ENCODE results near the gene NR2F1-AS1.
A peak's percentile ranks its signal among the peaks of the same experiment; 100 is the strongest.

NR2F1-AS1 gene

DNA sequence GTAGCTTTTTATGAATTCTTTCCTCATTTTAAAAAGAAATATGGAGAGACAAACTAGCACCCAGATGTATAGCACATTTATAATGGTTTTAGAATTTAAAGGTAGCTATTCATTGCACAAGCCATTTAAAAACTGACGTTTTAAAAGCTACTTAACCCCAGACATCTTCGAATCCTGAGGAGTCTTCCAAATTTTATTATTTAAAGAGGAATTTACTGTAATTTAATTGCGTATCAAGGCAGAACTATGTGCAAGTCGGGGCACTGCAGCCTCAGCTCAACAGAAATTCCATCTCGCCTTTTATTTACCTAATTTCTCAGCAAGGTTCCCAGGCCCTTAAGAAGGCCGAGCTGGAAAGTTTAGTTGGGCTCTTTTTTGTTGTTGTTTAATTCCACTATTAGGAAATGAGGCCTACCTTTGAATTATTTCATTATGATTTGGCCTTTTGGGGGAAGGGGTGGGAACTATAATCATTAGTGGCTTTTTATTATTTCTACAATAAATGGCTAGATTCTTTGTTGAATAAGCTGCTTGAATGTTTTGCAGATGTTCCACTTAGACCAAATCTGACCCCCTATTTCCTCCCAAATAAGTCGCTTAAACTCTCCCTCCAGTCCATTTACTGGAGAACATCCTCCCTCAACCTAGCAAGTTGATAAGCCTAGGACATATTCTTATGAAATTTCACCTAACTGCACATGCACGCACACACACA is 22.2 kb upstream of the NR2F1-AS1 start:
- DNase-seq = no peak

DNA sequence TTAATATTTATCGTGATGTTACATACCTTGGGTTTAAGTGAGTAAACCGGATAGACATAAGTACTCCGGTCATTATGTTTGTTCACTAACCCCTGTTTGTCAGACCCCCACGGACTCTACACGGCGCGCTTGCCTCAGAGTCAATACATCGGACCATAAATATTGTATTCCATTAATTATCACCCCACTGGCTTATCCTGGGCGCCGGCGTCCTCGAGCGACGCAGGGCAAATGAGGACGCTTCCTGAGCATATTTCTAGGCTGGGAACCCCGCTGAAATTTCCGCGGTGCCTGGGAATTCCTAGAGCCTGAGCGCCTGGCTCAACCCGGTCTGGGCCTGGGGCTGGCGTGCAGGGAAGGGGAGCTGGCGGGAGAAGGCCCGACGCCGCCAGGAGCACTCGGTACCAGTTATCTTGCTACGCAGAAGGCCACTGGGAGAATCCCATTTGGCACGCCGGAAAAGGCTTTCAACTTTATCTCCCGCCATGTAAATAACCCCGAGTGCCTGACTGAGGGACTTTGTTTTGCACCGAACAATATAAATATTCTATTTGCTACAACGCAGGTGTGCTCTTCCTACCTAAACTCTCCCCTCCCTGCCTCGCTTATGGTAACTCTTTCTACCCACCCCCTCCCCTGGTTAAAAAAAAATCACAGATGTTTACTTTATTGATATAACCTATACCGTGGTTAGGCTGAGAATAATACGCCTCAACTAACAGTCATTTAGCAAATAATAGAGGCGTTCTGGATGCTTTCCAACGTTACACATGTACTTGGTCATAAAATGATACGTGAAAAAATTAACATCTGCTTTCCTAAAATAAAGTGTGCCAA is 21.4 kb upstream of the NR2F1-AS1 start:
- DNase-seq = peak; percentile 37

DNA sequence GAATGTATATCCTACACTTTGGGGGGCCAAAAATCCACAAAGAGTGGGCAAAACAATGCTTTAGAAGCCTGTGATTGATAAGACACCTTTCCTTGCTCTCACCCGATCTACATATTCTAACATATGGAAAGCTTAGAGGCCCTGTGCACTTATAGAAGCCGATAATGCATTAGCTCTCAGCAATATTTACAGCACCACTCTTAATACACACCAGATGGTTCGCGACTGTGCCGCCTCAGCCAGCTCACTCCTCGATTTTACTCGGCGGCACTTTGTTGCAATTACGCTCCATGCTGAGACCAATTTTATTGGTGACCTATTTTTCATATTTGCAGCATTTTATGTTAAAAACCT is 20.8 kb upstream of the NR2F1-AS1 start:
- peak; percentile 74 for DNase-seq

DNA sequence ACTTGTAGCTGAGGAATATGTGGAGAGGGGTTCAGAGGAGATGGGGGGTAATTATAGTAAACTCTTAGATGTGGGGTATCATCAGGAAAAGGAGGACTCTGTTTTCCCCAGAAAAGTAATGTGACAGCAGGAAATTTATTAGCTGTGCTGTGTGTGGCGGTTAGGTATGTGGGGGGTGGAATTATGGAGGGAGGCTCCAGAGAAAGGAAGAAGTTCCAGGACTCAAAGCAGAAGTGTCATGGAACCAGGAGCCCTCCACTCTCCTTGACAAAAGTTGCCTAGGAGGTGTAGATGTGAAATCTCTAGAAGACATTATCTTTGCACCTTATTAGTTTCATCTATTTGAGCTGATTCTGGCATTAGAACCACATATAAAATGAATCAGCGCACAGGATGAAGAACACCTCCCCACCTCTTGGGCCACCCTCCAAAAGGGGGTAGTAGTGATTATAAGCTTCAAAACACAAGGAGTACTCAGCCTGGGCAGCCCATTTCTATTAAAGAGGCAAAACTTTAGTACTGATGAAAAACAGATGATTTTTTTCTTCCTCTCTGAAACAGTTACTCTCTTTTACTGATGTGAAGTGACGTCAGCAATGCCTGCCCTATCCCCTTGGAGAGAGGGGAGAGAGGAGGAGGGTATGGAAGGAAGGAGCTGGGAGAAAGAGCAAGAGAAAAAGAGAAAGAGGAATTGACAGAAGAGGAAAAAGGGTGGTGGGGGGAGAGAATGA is 20.2 kb upstream of the NR2F1-AS1 start:
- peak; percentile 42 for DNase-seq

DNA sequence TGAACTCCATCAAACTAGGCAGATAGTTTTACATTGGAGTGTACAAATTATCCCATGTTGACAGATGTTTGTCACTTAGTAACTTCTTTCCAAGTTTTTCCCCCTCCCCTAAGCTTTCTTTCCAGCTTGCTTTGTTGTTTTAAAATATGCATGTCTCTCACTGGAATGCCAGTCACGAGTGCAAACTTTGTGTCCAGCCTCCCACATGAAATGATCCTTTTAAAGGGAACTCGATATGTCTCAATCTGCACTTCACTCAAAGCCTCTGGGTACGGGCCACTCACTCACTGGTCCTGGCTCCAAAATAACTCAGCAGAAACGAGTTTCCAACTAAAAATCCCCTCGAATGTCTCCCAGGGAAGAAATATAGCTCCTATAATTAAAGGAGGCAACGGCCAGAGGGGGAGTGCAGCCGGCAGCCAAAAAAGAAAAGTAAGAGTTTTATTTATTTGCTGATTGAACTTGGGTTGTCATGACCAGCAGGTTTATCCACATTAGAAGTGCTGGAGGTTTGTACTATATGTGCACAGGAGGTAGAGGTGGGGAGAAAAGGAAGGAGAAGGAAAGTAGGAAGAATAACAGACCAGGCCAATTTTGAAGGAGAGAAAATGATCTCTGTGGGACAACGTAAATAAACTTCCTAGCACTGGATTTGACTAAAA is 19.5 kb upstream of the NR2F1-AS1 start:
- peak; percentile 36 for DNase-seq

DNA sequence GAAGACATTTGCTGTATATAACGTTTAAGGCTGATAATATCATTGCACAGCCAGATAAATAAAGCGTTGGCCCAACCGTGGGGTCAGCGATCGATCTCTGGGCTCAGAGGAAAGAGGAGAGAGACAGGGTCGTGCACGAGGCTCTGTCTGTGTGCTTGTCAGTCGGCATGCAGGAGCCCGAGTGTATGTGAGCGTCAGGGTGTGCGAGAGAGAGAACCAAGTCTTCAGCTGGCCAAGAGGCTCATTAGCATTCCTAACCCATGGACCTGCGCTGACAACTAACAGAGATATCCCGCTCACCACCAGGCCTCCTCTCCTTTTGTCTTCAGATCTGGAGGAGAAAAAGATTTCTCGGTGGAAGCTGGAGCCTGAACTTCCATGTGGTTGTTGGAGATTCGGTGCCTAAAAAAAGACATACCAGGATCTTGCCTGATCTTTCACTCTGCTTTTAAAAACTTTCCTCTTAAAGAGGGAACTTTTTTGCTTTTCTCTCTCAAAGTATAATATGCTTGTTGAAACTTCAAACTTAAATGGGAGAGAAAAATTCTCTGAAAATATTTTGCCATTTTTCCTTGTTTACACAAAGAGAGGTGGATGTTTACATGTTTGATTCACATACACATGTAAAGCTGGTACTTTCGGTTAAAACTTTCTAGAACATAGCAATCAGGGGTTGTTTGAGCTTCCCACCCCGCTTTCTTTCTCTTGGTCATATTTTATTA is 18.5 kb upstream of the NR2F1-AS1 start:
- peak; percentile 58 for DNase-seq

DNA sequence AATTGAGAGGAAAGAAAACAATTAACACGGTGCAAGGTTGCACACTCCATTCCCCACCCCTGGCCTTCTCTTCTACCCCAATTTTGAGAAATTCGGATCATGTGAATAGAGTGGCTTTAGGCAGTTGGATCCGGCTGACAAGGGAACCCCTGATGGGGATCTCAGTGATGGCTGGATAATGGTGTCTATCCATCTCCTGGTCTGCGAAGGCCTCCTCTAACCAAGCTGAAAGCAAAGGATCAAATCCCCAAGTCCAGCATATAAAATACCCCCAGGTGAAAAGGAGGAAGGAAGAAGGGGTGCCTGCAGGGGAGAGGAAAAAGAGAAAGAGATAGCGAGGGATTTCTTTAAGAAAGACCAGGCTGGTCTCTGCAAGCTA is 18.0 kb upstream of the NR2F1-AS1 start:
- no peak for DNase-seq

DNA sequence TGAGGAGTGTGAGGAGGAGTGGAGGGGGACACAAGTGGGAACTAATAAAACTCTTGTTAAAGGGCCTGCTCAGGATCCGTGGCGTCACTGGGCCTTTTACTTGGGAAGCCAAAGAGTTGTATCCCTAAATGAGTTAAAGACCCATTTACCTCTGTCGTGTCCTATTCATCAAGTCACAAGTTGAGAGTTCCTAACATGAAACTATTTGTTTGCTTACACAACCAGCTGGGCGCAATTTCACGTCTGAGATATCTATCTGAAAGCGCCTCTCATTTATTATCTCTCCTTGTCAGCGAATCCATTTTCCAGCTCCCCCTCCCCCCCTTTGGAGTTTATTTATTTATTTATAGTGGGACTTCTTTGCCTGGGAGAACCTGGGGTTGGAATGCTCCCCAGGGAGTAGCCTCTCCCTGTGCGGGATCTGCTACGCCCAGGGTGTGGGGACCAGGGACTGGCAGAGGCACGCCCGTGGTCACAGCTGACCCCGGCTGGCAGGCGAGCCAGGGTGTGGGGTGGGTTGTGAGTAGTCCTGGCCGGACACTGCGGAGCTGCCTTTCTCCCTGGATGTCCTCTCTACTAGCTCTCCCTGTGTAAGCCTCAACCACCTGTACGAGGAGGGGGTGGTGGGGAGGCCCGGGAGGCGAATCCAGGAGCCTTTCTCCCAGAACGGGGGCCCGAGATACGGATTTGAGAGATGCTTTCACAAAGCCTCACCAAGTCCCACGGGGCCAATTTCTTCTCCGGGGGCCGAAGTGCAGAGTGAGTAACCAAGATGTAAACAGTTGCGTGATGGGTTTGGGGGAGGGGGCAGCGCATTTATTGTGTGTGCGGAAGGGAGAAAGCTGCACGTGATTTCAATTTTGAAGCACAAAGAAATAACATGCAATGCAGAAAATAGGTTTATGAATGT is 17.3 kb upstream of the NR2F1-AS1 start:
- no peak for DNase-seq

DNA sequence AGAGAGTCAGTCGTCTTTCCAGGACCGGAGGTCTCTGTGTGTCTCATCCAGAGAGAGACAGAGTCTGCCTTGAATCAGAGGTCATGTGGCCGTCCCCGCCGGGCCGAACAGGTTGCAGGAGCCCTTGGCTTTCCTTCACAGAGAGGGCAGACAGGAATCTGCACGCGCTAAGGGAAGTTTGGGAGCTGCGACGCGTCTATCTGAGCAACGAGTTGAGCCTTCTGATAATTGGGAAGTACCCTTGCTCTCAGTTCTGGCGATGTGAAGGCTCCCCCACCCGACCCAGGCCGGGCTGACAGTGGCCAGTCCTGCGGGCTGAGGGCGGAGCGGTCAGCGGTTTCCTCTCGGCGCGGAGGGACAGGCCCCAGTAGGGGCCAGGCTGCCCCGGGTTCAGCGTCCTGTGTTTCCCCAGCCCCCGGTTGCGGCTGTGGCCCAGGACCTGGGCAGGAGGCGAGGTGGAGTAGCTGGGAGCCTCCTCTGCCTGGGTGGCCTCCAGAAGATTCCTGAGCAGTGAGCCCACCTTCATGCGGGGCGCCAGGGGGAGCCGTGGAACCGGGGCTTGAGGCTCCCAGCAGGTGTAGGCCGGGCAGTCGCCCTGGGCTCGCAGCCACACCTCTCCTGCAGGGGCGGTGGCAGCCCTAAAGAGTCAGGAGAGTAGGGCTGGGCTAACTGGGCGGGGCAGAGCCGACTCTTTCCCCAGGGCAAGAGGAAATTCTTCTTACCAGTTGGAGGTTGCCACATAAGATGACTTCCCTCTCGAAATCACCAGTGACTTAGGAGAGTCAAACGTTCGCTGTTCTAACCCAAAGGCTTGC is 15.9 kb upstream of the NR2F1-AS1 start:
- DNase-seq = no peak

DNA sequence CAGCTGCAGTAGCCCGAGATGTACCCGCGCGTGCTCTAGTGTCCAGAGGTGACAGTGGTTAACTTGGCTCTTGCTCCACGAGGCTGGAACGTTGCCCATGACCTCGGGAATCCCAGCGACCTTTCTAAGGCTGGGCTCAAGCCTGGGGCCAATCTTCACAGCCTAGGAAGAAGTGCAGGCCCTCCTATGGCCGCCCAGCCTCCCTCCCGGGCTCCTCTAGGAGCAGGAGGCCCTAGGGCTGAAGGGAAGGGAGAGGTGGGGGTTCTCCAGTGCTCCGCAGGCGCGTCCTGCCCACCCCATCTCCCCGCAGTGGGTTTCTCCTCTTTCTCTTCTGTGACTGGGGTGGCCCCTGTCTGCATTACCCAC is 15.3 kb upstream of the NR2F1-AS1 start:
- DNase-seq = no peak

DNA sequence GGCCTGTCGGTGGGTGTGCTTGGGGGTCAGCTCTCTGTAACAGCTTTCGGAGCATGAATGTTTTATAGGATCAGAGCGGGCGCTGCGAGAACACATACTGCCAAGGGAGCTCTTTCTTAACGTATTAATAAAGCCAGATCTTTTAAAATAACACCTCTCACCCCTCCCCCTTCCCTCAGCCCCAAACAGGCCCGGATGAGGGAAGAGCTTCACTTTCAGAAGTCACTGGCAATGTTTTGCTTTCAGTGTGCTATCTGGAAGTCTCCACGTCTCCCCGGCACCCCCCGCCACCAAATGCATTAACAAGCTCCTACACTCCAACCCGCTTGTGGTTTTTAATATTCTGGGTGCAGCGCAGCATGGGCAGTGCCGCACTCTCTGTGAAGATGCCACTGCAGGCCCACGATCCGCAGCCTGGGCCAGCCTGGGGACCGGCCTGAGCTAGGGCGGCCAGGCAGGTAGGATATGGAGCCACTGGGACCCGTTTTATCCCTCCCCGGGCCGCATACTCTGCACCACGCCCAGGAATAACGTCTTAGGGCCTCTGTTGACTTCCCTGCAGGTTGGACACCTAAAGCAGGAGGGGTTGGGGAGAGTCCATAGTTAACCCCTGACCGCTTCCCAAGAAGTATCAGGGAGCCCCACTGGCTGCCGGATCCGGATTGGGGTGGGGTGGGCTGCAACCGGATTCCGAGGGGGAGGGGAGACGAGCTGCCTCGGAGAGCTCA is 14.6 kb upstream of the NR2F1-AS1 start:
- DNase-seq = no peak

DNA sequence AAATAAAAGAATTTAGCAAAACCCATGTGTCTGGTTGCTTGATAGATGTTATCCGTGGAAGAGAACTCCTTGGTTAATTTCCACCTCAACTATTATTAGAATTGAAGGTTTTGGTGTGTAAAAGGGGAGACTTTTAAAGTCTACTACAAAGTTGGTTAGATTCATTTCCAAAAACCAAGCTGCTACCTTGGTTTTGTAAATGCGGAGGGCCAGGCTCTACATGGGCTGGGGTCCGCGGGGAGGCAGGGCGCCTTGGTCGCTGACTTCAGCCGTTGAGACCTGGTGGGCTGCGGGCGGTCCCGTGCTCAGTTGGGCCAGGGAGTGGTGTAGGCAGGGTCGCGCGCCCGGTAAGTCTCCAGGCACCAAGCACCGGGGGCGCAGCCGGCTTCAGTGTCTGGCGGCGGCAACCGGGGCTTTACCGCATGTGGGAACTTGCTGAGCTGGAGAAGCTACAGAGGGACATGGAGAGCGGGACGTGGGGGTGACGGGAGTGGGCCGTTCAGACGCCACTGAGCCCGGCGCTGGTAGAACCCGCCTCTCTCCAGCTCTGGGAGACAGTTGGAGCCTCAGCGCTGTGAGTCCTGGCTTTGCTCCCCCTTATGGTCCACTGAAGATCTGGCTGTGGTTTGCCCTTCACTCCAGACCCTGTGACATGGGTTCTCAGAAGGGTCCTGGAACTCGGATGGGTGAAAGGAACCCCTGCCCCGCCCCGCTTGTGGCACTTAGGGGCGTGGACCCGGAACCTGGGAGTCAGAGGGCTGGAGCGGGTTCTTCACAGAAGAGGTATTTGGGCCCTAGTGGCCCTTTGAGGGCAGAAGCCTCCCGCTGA is 13.8 kb upstream of the NR2F1-AS1 start:
- no peak for DNase-seq

DNA sequence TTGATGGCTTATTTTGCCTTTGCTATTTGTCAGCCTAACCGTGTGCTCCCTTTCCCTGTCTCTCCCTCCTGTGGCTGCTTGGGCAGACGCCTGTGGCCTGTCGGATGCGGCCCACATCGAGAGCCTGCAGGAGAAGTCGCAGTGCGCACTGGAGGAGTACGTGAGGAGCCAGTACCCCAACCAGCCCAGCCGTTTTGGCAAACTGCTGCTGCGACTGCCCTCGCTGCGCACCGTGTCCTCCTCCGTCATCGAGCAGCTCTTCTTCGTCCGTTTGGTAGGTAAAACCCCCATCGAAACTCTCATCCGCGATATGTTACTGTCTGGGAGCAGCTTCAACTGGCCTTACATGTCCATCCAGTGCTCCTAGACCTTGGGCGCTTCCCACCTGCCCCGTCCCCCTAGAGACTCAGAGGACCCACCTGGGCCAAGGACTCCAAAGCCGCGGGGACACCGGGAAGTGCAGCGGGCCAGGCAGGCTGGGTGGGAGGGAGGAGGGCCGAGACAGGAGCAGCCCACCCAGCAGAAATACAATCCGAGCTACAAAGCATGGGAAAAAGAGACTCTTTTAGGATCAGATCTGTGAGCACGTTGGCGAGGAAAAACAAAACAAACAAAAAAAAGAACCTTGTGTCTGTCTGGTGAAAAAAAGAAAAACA is 12.6 kb upstream of the NR2F1-AS1 start:
- DNase-seq = peak; percentile 21

DNA sequence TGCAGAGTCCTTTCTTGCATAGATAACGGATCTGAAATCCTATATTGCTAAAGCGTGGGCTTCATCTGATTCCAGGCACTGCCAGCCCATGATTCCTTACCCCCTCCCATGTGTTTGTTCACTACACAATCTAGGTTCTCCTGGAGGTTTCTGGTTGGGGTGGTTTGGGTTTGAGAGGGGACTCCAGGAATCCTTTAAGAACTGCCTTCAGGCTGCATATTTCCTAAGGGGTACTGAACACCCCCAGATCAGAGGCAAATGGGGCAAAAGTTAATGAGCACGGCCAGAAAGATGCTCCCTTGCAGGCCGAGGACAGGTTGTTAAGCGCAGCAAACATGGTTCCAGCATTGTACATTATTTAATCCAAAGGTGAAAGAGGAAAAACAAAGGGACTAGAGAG is 11.9 kb upstream of the NR2F1-AS1 start:
- no peak for DNase-seq

DNA sequence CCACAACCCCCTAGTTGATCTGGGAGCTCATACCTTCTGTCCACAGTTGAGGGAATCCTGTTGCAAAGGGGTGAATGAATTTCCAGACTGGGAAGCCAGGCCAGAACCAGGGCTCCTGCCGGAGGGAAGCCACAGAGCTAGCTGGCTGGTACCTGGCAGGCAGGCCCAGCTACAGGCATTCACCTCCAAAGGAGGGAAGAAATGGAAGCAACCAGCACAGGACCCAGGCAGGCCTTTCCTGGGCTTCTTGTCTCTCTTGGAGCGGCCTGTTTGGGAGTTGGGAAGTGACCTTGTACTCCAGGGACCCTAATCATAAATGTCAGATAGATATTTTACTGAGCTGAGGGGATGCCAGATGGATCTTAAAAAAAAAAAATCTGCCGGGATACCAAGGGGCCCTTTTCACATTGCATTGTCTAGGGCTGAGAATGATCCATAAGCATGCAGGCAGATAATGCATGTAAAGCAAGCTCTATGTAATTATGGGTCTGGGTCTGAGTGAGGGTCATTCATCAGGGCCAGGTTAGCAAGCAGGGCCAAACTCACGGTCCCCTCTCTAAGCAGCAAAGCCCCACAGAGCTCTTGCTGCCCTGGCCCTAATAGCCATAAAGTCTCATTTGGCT is 10.4 kb upstream of the NR2F1-AS1 start:
- DNase-seq = no peak

DNA sequence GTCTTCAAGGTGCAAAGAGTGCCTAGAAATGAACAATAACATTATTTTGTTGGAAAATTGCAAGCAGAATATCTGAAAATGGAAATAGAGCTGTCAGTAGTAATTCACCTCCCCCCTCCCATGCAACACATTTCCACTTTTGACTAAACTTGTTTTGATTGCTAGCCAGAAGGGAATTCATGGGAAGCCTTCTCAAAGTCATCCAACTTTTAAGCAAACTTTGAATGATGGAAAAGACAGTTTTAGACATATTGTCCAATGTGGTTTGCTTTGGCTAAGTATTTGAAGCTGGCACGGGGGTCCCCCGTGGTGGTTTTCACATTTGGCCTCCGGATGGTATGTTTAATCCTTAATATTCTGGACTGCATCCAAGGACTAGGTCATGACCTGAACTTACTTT is 9.5 kb upstream of the NR2F1-AS1 start:
- no peak for DNase-seq

DNA sequence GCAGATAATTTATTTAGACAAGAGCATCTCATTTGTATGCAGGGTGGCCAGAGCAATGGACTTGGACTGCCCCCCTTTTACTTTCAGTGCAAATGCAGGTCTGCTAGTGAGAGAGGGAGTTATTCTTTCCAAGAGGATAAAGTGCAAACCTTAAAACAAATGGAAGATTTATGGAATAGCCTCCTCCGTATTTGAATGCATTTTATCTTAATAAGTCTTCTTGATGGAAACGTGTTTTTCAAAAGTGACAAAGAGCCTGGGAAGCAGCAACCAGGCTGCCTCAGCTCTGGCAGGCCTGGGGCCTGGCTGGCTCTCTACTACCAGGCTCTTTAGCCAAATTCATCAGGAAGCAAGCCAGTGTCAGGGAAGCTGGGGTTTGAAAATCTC is 8.8 kb upstream of the NR2F1-AS1 start:
- peak; percentile 26 for DNase-seq
